IMR-90 (cell line): ENCODE results near the gene SERPINB11. TPM values are rescaled to one million over a fixed set of nuclear protein-coding genes. Genes with fewer than 3 reads are reported as not detected.

Source experiments
- polyA plus RNA-seq, 3 experiments: library from polyadenylated mRNA; depleted of rRNA; stranded (reverse); fragments of >200 nt; gene quantifications; 2 replicates each; pipeline ENCODE4 v1.2.3, GENCODE V29; 2012; ENCODE audit warnings: low replicate concordance in 1 of 3
- total RNA-seq: library from RNA; depleted of rRNA; stranded (reverse); fragments of >200 nt; gene quantifications from 2 replicates; pipeline ENCODE4 v1.2.3, GENCODE V29; 2012; rRNA removed
- TF ChIP-seq, protein P1 (sequence below): conservative IDR thresholded peaks from 2 replicates; pipeline ENCODE4 v1.5.1; 2012; ENCODE audit warnings: mild to moderate bottlenecking, low read depth, low read length, improper control_type of control experiment

Gene SERPINB11
- total and polyA plus RNA-seq, 2 of the 4 experiments (the other 2 are of a cell fraction), result 0.12 to 0.18 TPM

DNA sequence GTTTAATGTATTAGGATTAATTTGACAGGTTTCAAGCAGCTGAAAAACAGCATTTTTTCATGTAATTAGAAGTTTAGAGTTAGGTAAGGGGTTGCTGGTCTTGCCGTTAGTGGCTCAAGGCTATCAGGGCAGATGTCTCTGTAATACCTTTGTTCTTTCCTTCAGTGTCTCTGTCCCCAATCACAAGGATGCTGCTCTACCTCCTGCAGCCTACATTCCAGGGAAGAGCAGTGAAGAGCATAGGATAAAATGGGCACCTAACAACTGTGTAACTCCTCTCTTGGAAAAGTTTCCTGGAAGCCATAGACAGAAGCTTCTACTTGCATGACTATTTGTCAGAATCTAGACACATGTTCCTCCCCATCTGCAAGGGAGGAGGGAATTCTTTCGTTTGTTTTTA, 63.1 kb downstream of the SERPINB11 start (continued):
- TF ChIP-seq, protein P1, sequence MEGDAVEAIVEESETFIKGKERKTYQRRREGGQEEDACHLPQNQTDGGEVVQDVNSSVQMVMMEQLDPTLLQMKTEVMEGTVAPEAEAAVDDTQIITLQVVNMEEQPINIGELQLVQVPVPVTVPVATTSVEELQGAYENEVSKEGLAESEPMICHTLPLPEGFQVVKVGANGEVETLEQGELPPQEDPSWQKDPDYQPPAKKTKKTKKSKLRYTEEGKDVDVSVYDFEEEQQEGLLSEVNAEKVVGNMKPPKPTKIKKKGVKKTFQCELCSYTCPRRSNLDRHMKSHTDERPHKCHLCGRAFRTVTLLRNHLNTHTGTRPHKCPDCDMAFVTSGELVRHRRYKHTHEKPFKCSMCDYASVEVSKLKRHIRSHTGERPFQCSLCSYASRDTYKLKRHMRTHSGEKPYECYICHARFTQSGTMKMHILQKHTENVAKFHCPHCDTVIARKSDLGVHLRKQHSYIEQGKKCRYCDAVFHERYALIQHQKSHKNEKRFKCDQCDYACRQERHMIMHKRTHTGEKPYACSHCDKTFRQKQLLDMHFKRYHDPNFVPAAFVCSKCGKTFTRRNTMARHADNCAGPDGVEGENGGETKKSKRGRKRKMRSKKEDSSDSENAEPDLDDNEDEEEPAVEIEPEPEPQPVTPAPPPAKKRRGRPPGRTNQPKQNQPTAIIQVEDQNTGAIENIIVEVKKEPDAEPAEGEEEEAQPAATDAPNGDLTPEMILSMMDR, result no peak

Other genes with a start within 250 kb of the SERPINB11 start
- gene SERPINB5, start 226.0 kb upstream of the SERPINB11 start, total RNA-seq, result not detected in 2 replicates
- not detected in 2 replicates for gene SERPINB5, start 226.0 kb upstream of the SERPINB11 start, polyA plus RNA-seq (2012; rRNA removed)
- not detected in 2 replicates for gene SERPINB12, start 160.6 kb upstream of the SERPINB11 start, total RNA-seq
- gene SERPINB12, start 160.6 kb upstream of the SERPINB11 start, polyA plus RNA-seq (2012; rRNA removed), result not detected in 2 replicates
- not detected in 2 replicates for gene SERPINB13, start 115.6 kb upstream of the SERPINB11 start, total RNA-seq
- gene SERPINB13, start 115.6 kb upstream of the SERPINB11 start, polyA plus RNA-seq (2012; rRNA removed), result not detected in 2 replicates
- gene SERPINB4, start 58.7 kb upstream of the SERPINB11 start, total RNA-seq, result not detected in 2 replicates
- not detected in 2 replicates for gene SERPINB4, start 58.7 kb upstream of the SERPINB11 start, polyA plus RNA-seq (2012; rRNA removed)
- gene SERPINB3, start 41.1 kb upstream of the SERPINB11 start, total RNA-seq, result not detected in 2 replicates
- gene SERPINB3, start 41.1 kb upstream of the SERPINB11 start, polyA plus RNA-seq (2012; rRNA removed), result not detected in 2 replicates
- gene SERPINB7, start 72.5 kb downstream of the SERPINB11 start, total RNA-seq, result 100 and 120 TPM in 2 replicates
- gene SERPINB7, start 72.5 kb downstream of the SERPINB11 start, polyA plus RNA-seq (2012; rRNA removed), result 76.5 and 79.9 TPM in 2 replicates
- 34.4 and 43.0 TPM in 2 replicates for gene SERPINB2, start 184.7 kb downstream of the SERPINB11 start, total RNA-seq
- 32.1 and 46.4 TPM in 2 replicates for gene SERPINB2, start 184.7 kb downstream of the SERPINB11 start, polyA plus RNA-seq (2012; rRNA removed)
- gene SERPINB10, start 205.0 kb downstream of the SERPINB11 start, total RNA-seq, result not detected in 2 replicates
- gene SERPINB10, start 205.0 kb downstream of the SERPINB11 start, polyA plus RNA-seq (2012; rRNA removed), result not detected in 2 replicates
- 0.28 and 0.36 TPM in 2 replicates for gene HMSD, start 246.3 kb downstream of the SERPINB11 start, total RNA-seq
- gene HMSD, start 246.3 kb downstream of the SERPINB11 start, polyA plus RNA-seq (2012; rRNA removed), result 0.17 and 0.19 TPM in 2 replicates